LHCN-M2 (cell line): ENCODE results near the gene ECE1. TPM values are rescaled to one million over a fixed set of nuclear protein-coding genes. Genes with fewer than 3 reads are reported as not detected.
"Not testable (repeated sequence)": the region's sequence is repeated elsewhere in the genome, so short reads cannot be mapped to it uniquely, and the experiment has no call there.

Experiments
- DNase-seq: peaks from one replicate; pipeline ENCODE4 v3.0.0-alpha.2; 2012; ENCODE audit warnings: low read depth
- total RNA-seq: library from RNA; depleted of rRNA; stranded (reverse); fragments of >200 nt; gene quantifications from 2 replicates; pipeline ENCODE4 v1.2.3, GENCODE V29; 2014

The ECE1 gene
- total RNA-seq, 1 experiment from 2014 or later: 50.5 TPM

- DNase-seq: peak; percentile 58
These were observed 58.2 kb downstream of the ECE1 start for GRCh38 chr1:21232044-21232443.

GRCh38 chr1:21229246-21230000 is 60.8 kb downstream of the ECE1 start:
- DNase-seq: peak; percentile 64

DNA sequence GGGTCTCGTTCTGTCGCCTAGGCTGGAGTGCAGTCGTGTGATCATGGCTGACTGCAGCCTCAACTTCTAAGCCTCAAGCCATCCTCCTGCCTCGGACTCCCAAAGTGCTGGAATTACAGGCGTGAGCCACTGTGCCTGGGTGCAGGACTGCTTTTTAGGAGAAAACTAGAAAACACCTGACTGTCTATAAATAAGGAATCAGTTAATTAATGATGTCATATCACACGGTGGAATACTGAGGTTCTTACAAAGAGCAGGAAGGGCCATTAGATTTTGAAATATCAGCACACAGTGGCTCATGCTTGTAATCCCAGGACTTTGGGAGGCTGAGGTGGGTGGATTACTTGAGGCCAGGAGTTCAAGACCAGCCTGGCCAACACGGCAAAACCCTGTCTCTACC is 62.0 kb downstream of the ECE1 start:
- not testable (repeated sequence) for DNase-seq

DNA sequence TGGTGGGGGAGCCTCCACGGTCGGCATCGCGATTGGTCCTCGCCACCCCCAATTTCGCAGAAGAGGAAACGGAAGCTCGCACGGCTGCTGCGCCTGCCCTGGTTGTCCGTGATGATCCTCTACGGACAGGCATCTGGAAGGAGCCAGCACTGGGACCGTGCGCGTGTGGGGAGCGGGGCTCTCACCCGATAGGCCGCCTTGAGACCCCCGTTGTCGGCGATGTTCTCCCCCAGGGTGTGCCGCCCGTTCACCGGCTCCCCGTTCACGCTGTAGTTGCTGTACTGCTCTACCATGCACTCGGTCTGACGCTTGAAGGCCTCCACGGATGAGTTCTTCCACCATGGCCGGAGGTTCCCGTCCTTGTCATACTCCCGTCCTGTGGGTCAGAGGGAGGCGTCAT is 65.2 kb downstream of the ECE1 start:
- no peak for DNase-seq

- peak; percentile 15 for DNase-seq
These were observed 69.4 kb downstream of the ECE1 start for GRCh38 chr1:21220815-21221214.

- no peak for DNase-seq
These were observed 70.6 kb downstream of the ECE1 start for GRCh38 chr1:21219674-21220073.

DNA sequence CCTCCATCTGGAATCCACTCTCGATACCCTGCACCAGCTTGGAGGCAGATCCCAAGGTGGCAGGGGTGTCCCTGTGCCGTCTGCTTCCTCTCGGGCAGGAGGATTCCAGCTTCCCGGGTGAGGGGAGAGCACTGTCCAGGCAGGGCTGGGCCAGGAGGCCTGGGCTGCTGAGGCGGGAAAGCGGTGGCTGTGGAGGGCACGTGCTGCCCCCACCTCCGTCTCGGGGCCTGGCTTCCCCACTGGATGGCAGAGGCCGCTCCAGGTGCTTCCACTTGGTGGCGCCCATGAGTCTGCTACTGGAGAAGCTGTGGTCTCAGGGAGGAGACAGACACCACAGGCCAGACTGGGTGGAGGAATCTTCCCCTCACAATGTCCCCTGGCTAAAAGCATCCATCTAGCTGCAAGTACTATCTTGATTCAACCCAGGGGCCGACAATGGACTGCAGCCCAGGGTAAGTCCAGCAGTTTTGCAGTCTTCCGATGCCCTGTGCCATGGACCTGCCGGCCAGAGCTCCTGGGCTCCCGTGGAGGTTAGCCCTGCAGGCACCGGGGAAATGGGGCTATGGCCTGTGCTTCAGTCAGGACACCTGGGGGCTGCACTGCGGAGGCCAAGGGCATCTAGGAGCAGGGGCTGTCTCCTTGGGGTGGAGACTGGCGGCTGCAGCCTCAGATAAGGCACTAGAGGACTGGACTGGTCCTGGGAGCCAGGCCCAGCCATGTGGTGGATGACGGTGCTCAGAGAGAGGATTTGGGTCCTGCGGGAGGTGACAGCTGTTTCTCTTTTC is 72.3 kb downstream of the ECE1 start:
- DNase-seq: peak; percentile 21

- peak; percentile 43 for DNase-seq
These were observed 73.1 kb downstream of the ECE1 start for GRCh38 chr1:21216835-21217811.

DNA sequence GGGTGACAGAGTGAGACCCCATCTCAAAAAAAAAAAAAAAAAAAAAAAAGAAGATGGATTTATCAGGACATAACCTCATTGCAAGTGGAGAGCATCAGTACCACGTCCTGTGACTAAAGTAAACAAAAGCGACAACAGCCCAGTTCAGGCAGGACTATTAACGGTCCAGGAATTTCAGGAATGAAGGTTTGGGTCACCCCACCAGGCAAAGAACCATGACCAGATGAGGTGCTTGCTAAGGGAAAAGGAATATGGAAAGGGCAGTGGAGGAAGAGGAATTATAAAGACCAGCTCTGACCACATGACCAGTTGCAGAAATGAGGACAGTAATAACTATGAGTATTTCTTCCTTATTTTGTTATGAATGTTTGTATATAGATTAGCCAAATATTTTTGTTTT is 78.1 kb downstream of the ECE1 start:
- DNase-seq: peak; percentile 13

GRCh38 chr1:21208137-21208700 is 82.0 kb downstream of the ECE1 start:
- not testable (repeated sequence) for DNase-seq

GRCh38 chr1:21206117-21206516 is 84.1 kb downstream of the ECE1 start:
- DNase-seq: no peak

GRCh38 chr1:21205416-21205815 is 84.8 kb downstream of the ECE1 start:
- no peak for DNase-seq

- no peak for DNase-seq
These were observed 88.6 kb downstream of the ECE1 start for GRCh38 chr1:21201650-21202049.

GRCh38 chr1:21201238-21201637 is 89.0 kb downstream of the ECE1 start:
- peak; percentile 14 for DNase-seq

GRCh38 chr1:21200767-21201166 is 89.5 kb downstream of the ECE1 start:
- peak; percentile 24 for DNase-seq

DNA sequence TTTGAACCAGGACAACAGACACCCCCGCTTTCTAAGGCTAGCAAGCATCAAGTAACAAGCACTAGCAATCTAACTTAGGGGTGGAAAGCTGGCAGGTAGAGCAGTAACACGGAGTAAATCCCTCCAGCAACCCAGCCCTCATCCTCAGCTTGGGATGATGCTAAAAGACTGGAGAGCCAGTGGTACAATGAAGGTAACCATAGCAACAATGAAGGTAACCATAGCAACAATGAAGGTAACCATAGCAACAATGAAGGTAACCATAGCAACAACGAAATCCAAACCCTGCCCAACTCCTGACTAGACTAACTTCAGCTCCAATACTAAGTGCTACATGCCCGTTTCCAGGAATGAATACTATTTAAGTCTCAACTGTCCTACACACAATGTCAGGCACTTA is 91.3 kb downstream of the ECE1 start:
- DNase-seq: no peak

GRCh38 chr1:21192871-21193270 is 97.4 kb downstream of the ECE1 start:
- DNase-seq: no peak

GRCh38 chr1:21192284-21192683 is 98.0 kb downstream of the ECE1 start:
- DNase-seq: no peak

DNA sequence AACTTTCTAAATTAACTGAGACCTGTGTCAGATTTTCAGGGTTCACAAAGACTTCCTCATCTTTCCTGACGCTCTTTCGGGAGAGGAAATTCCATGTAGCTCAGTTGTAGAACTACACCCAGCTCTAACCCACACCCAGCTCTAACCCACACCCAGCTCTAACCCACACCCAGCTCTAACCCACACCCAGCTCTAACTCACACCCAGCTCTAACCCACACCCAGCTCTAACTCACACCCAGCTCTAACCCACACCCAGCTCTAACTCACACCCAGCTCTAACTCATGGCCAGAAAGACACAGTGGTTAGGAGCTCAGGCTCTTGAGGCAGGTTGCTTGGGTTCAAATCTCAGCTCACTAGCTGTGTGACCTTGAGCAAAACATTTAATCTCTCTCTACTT is 99.5 kb downstream of the ECE1 start:
- DNase-seq: not testable (repeated sequence)

DNA sequence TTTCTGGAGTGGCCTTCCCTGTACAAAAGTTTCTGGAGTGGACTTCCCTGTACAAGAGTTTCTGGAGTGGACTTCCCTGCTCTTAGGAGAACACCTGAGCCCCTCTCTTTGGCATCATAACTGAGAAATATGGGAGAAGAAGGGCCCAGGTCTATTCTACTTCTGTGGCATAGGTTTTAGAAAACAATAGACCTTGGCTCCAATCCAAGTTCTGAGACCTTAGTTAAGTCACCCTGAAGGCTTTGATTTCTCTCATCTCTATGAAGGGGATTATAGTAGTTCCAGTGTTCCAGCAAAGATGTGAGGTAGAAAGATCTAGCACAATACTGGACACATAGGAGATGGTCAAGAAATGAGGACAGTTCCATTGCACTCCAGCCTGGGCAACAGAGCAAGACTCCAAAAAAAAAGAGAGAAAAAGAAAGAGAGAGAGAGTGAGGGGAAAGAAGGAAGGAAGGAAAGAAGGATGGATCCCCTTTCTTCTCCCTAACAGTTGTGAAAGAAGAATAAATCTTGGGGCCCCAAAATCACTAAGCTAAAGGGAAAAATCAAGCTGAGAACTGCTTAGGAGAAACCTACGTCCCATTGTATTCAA is 100.3 kb downstream of the ECE1 start:
- no peak for DNase-seq

DNA sequence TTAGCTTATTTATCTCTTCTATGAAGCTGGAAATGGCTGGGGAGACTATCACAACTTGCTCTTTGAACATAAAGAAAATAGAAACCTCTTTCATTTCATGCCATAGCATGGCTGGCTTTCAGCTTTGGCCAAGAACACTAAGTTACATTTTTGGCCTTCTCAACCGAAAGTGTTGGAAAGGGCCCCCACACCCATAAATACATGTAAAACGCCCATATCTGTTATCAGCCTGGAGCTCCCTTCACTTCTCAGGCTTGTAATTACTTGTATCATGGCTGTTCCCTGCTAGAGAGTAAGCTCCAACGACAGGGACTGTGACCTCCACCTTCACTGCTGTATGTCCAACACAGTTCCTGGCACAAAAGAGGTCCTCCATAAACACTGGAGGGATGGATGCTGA is 100.8 kb downstream of the ECE1 start:
- no peak for DNase-seq
